ENCODE results near the gene DENND1B.
"Not testable (repeated sequence)": the region's sequence is repeated elsewhere in the genome, so short reads cannot be mapped to it uniquely, and the experiment has no call there.

DENND1B gene

DNA sequence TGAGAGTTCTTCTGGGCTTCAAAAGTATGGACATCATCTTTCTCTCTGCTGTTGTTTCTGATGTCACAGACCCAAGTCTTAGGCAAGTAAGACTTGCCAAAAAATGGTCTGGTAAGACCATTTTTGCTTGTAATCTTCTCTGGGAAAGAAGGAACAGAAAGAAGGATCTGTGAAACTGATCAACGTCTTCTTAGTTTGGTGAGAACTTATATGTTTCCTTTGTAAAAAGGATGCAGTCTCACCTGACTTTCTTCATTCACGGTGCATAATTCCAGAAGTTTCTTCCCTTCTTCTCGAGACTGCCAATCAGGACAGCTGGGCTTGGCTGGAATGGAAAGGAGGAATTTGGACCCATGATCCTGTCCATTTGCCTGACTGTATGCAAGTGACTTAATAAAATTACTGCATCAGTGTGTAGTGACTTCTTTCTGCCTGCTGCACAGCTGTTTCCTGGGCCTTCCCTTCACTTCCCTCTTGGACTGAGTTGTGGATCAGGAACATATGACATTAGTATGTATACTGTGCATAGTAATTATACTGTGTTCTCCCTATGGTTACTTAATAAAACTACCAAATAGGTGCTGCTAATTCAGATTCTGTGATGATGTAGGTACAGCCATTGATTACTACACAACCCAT, 7.6 kb upstream of the DENND1B start:
- DNase-seq = peak; percentile 15

GRCh38 chr1:197781968-197782721, 6.9 kb upstream of the DENND1B start:
- DNase-seq = peak; percentile 69

DNA sequence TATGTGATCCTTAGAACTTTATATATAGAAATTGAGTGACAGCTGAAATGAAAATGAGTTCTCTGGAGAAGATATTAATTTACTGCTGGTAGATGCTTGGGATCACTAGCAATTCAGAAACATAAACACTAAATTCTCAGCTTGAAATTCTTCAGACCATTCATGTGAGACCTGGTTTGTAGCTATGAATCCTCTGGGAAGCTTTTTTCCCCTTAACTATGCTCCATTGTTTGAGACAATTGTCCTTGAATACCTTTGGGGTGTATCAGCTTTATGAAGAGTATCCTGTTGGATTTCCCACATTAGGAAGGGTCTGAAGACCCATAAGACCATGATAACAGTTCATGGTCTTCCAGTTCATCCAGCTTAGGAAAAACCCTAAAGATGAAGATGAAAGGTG, 4.6 kb upstream of the DENND1B start:
- no peak for DNase-seq

- DNase-seq = no peak
Measured at GRCh38 chr1:197778366-197778945, 3.2 kb upstream of the DENND1B start.

DNA sequence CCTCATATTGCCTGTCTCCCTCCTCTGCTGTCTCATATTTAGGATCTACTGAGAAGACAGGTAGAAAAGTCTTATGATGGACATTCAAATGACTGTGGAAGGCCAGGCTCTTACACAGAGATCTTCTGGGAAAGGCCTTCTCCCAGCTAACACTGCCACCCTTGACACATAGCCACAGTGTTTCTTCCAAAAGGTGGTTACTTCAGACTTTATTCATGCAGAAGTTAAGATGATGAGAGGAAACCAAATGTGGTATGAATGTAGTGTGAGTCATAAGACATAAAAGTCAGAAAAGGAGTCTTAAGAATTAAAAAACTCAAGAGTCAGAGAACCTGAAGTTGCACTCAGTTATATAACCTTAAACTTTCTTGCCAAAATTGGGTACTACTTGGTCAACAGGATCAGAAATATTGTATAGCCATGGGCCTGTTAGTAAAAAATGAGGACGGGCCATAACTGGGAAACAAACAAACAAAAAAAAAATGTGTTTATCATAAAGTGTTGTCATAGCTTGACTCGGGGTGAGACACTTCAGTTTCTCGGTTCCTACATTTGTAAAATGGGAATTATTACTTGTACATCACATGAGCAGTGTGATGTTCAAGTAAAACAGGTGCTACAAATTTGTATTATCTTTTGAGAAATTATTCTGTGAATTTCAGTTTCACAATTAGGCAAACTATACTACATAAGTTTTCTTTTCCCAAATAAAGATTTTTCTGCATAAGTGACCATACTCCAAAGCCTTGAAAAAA, 1.2 kb upstream of the DENND1B start:
- peak; percentile 89 for DNase-seq

DNA sequence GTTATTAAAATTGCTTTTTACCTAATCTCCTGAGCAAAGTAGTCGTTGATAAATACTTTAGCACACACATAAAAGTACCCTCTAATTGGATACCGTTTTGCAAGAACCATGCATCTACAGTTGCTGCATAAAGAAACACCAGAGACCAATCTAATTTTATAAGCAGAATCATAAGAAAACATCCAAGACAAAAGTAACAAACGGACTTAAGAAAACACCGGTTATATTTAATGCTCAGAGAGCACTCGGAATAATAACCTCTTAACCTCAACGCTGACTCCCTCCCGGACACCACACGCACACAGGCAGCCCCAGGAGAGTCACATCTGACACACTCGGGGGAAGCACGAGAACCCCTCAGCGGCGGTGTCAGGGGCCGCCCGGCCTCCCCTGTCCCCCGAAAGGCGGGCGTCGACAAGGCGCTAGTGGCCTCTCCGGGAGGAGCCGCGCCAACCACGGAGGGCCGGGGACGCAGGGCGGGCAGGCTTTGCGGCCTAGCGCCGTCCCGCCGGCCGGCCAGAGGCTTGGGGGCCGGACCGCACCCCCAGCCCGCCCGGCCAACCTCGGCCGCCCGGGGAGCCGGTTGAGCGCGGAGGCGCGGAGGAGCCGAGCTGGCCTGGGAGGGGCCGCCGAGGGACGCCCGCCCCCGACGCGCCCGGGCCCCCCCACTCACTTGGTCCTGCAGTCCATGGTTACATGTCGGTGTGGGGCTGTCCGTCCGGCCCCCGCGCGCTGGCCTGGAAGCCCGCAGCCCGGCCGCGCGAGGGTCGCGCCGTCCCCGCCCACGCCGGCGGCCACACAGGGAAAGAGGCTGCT, 606 bp downstream of the DENND1B start:
- peak; percentile 53 for DNase-seq

DNA sequence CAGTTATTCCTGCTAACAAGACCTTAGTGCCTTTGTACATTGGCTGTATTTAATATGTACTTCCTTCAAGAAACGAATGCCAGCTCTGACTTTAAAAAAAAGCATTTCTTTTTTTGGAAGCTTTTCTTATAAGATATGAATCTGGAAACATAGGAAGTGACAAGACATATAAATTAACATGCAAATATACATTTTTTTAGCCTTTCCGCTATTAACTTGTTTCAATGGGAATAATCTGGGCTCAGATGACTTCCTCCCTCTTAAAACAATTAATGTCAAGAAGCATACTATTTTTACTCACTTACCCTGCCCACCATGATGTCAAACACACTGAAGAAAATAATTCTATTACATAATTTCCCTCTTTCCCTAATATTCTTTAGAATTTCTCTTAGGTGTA, 1.4 kb downstream of the DENND1B start:
- DNase-seq = peak; percentile 6

- no peak for DNase-seq
Measured at GRCh38 chr1:197771904-197772556, 3.2 kb downstream of the DENND1B start.

DNA sequence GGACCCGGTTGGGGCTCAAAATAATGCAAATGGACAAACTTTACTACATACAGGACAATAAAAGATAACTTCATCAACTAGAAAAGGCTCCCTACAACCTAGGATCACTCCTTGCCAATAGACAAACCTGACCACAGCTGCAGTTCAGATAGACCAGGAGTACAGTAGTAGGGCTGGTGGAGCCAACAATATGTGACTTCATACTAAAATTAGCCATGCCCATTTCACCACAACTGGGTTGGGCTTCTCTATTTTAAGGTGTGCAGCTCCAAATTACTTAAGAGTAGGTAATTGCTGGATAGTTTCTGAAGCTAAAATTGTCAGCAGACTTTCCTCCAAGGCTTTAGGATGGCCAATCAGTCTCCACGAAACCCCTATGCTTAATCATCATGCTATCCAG, 3.9 kb downstream of the DENND1B start:
- no peak for DNase-seq

DNA sequence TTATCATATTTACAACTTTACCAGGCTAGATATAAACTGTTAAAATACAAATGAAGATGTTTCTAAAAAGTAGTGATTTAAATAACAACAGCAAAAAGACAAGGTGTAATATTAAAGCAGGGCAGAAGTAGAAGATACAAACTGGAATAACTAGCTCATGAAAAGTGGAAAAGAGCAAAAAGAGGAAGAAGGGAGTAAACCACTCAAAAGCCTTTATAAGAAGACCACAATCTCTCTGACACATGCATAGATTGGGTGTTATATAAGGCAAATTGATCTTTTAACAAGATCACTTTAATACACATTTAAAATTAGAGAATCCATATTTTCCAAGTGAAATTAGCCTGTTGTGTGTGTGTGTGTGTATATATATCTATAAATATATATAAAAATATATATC, 5.0 kb downstream of the DENND1B start:
- no peak for DNase-seq

DNA sequence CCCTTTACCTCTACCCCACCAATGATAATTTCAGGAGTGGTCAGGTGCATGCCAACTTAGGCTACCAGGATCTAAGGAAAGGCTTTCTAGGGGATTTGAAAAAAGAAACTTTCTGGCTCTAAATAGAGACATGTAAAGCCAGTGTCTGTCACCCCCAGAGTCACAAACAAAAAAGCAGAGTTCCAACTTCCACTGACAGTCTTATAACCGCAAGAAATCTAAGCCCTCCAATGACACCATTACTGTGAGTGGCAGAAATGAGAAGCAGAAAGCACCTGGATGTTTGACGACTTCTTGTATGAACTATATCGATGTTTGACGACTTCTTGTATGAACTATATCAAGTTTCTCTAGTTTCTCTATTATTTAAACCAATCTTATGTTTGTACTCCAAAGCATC, 6.0 kb downstream of the DENND1B start:
- DNase-seq = no peak

GRCh38 chr1:197768014-197768805, 7.1 kb downstream of the DENND1B start:
- DNase-seq = no peak

DNA sequence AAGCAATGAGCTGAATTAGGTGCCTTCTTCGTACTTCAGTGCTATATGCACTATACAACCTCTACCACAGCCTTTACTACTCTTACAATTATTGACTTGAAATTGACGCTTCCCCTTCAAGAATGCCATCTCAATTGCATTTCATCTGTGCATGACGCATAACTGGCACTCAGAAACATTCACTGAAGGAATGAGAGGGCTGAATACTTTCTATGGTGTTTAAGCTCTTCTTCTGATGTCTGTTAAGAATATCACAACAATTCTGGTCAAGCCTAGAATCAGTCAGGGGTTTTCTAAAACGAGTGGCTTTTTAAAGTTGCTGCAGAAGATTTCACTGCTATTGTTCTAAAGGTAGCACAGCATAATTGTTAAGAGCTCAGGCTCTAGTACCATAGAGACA, 11.5 kb downstream of the DENND1B start:
- DNase-seq = no peak

DNA sequence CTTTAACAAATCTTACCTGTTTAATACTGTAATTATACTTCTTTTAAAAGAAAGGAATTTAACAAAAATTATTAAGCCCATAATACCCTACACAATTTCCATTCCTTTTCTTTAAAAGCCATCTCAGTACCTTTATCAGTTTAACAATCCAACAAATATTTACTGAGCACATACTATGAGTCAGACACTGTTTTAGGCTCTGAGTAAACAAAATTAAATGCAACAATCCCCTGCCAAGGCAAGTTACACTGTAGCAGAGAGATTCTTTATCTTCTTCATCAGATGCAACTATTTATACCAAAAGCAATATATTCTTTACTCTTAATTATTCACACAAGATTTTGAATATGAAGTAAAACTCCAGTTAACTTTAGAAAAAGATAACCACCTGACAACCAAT, 12.0 kb downstream of the DENND1B start:
- DNase-seq = no peak

DNA sequence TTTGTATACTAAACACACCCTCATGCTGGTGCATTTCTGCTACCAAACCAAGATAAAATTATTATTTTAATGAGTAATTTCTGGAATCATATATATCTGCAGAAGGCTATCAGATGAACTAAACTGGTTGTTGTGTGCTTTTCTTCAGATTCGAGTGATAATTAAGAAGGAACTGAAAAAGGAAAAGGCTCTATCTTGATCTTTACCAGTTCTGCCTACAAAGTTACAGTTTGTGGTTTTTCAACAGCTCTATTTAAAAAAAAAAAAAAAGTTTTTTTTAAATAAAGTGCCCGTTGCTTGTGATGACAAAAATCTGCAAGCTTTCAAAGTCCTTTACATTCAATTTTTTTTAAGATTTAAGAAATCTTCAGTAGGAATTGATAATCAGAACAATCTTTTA, 13.6 kb downstream of the DENND1B start:
- DNase-seq = no peak

DNA sequence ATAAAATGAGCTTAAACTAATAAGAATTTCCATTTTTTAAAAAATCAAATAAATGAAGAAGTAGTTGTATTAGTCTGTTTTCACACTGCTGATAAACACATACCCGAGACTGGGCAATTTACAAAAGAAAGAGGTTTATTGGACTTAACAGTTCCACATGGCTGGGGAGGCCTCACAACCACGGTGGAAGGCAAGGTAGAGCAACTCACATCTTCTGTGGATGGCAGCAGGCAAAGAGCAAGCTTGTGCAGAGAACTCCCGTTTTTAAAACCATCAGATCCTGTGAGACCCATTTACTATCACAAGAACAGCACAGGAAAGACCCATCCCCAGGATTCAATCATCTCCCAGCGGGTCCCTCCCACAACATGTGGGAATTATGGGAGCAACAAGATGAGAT, 19.7 kb downstream of the DENND1B start:
- DNase-seq = not testable (repeated sequence)

DNA sequence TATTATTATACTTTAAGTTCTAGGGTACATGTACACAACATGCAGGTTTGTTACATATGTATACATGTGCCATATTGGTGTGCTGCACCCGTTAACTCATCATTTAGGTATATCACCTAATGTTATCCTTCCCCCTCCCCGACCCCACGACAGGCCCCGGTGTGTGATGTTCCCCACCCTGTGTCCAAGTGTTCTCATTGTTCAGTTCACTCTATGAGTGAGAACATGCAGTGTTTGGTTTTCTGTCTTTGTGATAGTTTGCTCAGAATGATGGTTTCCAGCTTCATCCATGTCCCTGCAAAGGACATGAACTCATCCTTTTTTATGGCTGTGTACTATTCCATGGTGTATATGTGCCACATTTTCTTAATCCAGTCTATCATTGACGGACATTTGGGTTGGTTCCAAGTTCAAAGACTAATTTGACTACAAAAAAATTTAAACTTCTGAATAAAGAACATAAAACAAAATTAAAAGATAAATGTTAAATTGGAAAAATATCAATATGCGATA, 22.6 kb downstream of the DENND1B start:
- not testable (repeated sequence) for DNase-seq

GRCh38 chr1:197750366-197750765, 24.9 kb downstream of the DENND1B start:
- DNase-seq = no peak

DNA sequence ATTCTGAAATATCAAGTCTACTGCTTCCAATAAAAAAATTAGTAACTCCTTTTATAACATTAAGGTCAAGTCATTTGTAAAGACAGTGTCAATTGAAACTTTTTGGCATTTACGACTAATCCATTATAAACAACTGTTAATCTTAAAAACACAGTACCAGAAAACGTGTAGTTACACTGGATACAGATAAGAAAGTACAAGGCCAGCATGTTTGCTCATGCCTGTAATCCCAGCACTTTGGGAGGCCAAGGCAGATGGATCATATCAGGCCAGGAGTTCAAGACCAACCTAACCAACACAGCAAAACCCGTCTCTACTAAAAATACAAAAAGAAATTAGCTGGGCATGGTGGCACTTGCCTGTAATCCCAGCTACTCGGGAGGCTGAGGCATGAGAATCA, 29.4 kb downstream of the DENND1B start:
- DNase-seq = no peak

DNA sequence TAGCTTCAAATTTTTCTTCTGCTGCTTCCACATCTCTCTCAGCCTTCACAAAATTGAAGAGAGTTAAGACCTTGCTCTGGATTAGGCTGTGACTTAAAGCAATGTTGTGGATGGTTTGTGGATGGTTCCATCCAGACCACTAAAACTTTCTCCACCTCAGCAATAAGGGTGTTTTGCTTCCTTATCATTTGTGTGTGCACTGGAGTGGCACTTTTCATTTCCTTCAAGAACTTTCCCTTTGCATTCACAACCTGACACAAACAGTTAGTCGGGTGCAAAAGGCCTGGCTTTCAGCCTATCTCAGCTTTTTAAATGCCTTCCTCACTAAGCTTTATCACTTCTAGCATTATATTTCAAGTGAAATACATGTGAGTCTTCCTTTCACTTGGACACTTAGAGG, 30.3 kb downstream of the DENND1B start:
- no peak for DNase-seq

- no peak for DNase-seq
Measured at GRCh38 chr1:197743578-197743977, 31.7 kb downstream of the DENND1B start.

Data from HCEC 1CT (cell line).